GM21529 (cell line): ENCODE data around the gene HMCN1.

Source experiments
- ATAC-seq: cut with Tn5 transposase; IDR thresholded peaks from one replicate; pipeline ENCODE4 v1.9.1; 2021; ENCODE audit not compliant: unreplicated experiment

Gene HMCN1

DNA sequence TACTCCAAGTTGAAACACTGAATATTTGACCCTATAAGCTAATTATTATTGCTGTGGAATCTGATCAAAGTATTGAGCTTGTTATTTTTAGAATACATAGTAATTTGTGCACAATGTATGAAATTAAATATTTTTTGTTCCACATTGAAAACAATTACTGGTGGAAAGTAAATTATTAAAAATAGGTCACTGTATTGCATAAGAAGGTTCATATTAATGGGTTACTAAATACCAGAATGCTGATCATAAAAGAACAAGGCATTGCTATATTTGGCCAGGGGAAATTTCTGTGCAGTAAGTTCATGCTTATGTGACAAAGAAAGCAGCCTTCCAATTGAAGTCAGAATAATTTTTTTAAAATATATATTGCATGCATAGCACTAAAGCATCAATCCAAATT is 481.4 kb downstream of the HMCN1 start:
- no peak for ATAC-seq

DNA sequence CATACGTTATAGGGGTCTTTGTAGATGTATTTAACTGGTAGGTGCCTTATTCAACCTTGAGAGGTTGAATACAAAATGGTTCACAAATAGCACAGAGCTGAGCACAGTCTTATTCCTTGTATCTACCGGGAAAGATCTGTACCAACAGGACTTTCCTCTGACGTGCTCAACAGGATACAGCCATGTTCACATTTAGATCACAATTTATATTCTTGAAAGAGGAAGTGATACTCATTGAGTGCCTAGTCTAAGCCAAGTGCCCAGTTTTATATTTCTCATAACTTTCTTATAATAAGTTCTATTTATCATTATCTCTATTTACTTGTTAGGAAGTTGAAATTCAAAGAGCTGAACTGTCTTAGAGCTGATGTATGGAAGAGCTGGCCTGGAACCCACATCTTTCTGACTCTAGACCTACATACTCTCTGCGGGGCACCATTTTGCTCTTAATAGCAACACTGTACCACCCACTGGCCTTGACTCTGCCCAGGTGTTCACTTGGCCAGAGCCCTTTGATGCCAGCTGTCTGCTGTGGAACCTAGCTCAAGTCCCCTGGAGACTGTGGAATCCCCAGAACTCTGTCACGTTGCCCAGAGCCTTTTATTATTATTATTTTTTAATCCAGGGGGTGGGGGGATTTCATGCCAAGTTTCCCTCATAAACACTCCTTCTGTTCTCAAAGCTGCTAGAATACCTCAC is 484.6 kb downstream of the HMCN1 start:
- no peak for ATAC-seq

DNA sequence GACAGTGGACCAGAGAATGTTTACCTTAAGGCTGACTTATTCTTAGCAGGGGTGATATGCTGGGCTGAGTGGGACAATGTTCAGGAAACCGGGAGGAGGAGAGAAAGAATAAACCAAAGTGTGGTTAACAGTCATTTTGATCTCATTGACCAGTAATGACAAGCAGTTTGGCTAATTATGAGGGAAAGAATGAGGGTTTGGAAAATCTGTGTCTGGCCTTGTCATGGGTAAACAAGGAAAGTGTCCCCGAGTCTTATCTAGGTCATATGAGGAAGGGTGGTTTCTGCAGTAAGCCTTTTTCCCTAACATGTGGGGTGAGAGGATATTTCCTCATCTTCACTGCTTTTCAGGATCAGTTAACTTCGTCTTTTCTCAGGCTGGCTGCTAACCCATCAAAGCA is 485.9 kb downstream of the HMCN1 start:
- no peak for ATAC-seq

DNA sequence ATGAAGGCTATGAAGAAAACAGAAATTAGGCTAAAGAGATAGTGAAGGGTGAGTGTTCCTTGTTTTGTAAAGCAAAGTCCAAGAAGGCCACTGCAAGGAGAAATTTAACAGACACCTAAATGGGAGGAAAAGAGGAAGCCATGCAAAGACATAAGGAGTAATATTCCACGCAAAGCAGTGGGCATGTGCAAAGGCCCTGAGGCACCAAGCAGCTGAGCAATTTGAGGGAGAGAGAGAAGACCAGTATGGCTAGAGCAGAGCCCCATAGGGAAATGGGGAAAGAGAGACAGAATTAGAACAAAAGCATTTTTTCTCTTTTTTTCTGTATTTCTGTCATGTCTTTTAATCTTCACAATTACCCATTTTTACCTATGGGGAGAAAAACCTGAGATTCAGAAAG is 486.7 kb downstream of the HMCN1 start:
- no peak for ATAC-seq

DNA sequence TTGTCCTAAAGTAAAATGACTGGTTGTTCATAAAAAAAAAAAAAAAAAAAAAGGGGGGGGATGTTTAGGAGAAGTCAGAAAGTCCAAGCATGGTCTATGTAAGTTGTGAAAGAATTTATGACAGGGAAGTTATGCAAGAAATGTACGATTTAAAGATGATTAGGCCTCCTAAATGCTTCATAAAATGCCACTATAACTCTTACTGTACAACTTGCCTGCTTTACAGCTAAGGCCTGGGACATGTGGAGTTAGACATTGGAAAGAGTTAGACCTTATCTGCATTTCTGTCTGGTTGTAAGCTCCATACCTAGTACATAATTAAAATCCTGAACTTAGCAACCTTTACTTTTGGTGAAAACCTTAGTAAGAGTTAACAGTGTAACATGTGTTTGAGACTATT is 490.9 kb downstream of the HMCN1 start:
- no peak for ATAC-seq

DNA sequence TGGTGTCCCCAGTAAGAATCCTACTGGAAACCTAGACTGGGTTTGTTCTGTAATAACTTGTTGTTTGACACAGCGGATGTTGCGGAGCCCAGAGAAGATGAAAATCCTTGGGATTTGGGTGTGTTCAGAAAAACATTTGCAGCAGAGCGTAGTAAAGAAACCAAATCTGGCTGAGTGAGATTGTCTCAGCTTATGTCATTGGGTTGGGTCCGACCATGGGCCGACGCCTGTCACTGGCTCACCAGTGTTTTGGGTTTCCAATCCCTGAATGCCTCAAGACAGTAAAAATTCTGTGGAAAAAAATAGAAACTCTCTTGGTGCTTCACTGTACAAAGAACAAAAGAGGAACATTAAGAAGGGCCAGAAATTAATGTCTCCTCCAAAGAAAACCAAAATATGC is 494.6 kb downstream of the HMCN1 start:
- ATAC-seq, result no peak

DNA sequence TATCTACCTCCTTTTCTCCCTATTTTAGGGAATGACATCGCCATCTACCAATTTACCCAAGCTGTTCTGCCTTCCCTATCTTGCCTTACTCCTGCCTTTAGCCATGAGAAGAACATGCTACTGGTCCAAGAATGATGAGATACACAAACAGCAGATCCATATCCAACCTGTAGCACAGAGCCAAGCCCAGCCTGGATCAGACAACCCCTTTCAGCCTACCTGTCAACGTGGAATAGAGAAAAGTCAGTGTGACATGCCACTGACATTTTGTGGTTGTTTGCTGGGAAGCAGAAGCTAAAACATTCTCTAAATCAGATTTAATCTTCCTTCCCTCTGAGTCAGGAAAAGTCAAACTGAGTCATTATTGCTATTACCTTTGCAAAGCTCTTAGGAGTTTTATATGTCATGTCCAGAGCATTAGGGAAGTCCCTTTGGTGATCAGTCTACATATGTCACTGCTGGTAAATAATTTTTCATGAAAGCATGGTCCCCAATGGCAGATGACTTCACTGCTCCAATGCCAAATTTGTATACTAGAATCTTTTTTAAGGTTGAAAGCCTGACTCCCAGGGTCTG is 497.8 kb downstream of the HMCN1 start:
- ATAC-seq, result no peak

DNA sequence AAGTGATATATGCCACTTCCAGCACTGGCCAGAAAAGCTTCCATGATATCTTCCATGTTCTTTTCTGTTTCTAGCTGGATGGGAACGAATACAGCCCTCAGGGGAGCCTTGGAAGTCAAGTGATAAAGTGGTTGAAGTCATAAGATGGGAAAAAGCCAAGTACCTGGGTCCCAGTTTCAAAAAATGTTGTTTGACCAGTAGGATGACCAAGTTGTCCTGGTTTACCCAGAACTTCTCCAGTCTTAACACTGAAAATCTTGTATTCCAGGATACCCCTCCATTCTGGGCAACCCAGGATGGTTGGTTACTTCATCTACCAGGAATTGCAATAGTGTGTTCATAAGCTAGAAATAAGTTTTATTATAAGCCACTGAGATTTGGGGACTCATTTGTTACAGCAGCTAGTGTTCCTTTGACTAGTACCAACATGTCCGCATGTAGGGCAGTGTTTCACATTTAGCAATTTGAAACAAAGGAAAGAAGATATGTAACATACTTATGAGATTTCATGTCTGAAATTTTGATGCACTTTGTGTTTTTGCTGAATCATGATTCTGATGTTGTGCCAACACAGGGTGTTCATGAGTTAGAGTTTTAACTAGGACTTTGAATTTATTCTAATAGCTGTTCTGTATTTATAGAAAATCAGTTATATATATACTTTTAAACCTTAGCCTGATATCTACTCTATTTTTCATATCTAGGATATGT is 500.9 kb downstream of the HMCN1 start:
- no peak for ATAC-seq

DNA sequence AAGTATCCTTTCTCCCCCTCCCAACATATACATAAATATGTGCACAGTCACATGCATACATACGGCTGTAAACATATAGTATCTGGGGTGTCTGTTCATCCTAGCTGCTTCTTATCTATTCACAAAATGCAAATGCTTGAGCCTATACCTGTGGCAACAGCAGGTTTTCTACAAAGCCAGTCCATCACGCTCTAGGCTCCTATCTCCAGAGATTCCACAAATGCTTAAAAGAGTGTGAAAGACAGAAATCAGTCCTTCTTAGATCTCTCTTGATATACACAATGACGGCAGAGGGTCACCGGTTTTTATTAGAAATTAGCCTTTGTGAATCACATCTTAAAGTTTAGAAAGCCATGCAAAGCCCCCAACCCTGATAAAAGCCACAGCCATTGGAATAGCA is 501.5 kb downstream of the HMCN1 start:
- no peak for ATAC-seq

DNA sequence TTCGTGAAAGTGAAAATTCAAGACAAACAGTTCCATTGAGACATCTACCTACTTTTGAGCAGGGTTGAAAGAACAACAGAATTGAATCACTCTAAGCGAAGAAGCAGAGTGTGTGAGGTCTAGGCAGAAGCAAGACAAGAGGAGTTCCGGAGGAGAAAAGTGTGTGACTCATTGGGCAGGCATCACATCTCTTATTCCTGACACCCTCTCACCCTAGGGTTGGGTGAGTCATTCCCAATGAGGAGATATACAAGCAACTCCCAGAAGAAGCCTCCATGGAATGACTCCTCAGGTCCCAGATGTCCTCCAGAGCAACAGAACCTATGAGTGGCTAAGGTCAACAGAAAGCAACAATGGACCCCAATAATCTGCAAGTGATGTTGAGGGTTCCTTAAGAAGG is 502.7 kb downstream of the HMCN1 start:
- no peak for ATAC-seq

DNA sequence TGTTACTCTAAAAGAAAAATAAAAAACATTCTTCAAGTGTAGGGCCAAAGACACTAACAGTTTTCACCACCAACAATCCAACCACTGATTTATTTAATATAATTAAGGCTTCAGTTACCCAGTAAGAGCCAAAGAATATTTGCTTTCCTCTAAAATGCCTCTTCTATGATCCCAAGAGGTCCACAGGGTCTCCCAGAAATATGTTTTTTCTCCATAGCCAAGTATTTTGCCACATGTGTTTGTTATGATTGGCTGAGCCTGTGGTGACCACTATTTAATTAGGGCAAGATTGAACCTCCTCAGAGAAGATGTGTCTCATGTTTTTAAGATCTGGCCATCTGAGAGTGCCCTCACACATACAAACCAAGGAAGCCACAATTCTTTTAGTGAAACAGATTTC is 505.0 kb downstream of the HMCN1 start:
- no peak for ATAC-seq

DNA sequence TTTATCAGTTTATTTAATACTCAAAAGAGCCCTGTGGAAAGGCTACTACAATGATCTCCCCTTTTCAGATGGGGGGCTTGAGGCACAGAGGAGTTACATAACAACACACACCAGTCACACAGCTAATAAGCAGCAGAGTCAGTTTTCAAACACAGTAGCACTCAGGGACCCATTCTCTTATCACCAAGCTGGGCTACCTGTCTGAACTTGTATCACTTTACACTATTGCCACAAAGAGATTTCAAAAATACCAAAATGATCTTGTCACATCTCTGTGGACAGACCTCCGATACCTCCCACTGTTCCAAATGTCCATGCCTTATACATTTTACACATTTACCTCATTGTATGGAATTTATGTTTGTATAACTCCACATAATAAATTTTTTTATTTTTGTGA is 506.2 kb downstream of the HMCN1 start:
- no peak for ATAC-seq
